CD4-positive, alpha-beta memory T cell (primary cell): ENCODE data around the gene MYL6B. TPM values are rescaled to one million over a fixed set of nuclear protein-coding genes. Genes with fewer than 3 reads are reported as not detected.

Experiments
- CTCF ChIA-PET: fragments of 350-600 bp; sonication (Branson Sonifier 250); formaldehyde crosslinking; loops from one replicate; lab custom pipeline; 2021; ENCODE audit warnings: inconsistent platforms; ENCODE audit not compliant: partially characterized antibody; lab: Charles Lee
- POLR2A ChIA-PET: fragments of 350-600 bp; sonication (Branson Sonifier 250); formaldehyde crosslinking; loops from one replicate; lab custom pipeline; 2021; ENCODE audit not compliant: partially characterized antibody; lab: Charles Lee
- DNase-seq, 5 donors: peaks; one replicate each; pipeline versions ENCODE4 v3.0.0 to v3.0.0-alpha.2; 2020 to 2022; ENCODE audit warnings: mixed read lengths in 1 of 5
- H3K27ac ChIP-seq: one replicate; pipeline ENCODE4 v1.7.0; 2013; ENCODE audit warnings: low read depth, low read length
- H3K27me3 ChIP-seq: 2 replicates; pipeline ENCODE4 v1.7.0; 2013; ENCODE audit warnings: mild to moderate bottlenecking, low read length, moderate library complexity; ENCODE audit not compliant: insufficient read depth
- H3K36me3 ChIP-seq: 2 replicates; pipeline ENCODE4 v1.7.0; 2013; ENCODE audit warnings: mild to moderate bottlenecking, low read length, moderate library complexity; ENCODE audit not compliant: insufficient read depth
- H3K4me1 ChIP-seq: 2 replicates; pipeline ENCODE4 v1.7.0; 2013; ENCODE audit warnings: mild to moderate bottlenecking, low read length, moderate library complexity; ENCODE audit not compliant: insufficient read depth
- H3K4me3 ChIP-seq, 2 donors: one replicate each; pipeline ENCODE4 v1.7.0; 2013; ENCODE audit warnings: low read length in 2 of 2, mild to moderate bottlenecking in 1 of 2
- H3K9me3 ChIP-seq, 2 donors: one replicate each; pipeline ENCODE4 v1.7.0; 2013; ENCODE audit warnings: low read length in 2 of 2, control low read depth in 1 of 2; ENCODE audit not compliant: control insufficient read depth in 1 of 2
- H3K27ac Mint-ChIP-seq, 7 donors: one replicate each; pipeline ENCODE4 v1.8.0; 2020 to 2021; ENCODE audit warnings: mixed read lengths in 7 of 7, mild to moderate bottlenecking in 6 of 7, inconsistent platforms in 3 of 7, moderate library complexity in 3 of 7
- H3K27me3 Mint-ChIP-seq, 2 donors: one replicate each; pipeline ENCODE4 v1.8.0; 2020 to 2021; ENCODE audit warnings: mixed read lengths in 2 of 2
- H3K36me3 Mint-ChIP-seq, 2 donors: one replicate each; pipeline ENCODE4 v1.8.0; 2020 to 2021; ENCODE audit warnings: mixed read lengths in 2 of 2, inconsistent platforms in 1 of 2, mild to moderate bottlenecking in 1 of 2
- H3K4me1 Mint-ChIP-seq, 4 donors: one replicate each; pipeline ENCODE4 v1.8.0; 2020 to 2021; ENCODE audit warnings: mixed read lengths in 4 of 4, mild to moderate bottlenecking in 1 of 4
- H3K4me3 Mint-ChIP-seq, 8 donors: one replicate each; pipeline ENCODE4 v1.8.0; 2020 to 2021; ENCODE audit warnings: mixed read lengths in 8 of 8, mild to moderate bottlenecking in 7 of 8, moderate library complexity in 6 of 8, inconsistent platforms in 3 of 8
- H3K9me3 Mint-ChIP-seq, 8 donors: one replicate each; pipeline ENCODE4 v1.8.0; 2020 to 2021; ENCODE audit warnings: mixed read lengths in 8 of 8, mild to moderate bottlenecking in 5 of 8, inconsistent platforms in 3 of 8, moderate library complexity in 1 of 8
- intact Hi-C: fragments of 100-400 bp; cut with micrococcal nuclease; formaldehyde crosslinking; loops from one replicate; pipeline ENCODE4 v1.15.1; 2023
- polyA plus RNA-seq, 2 donors: library from polyadenylated mRNA; unstranded; fragments of 300-500 nt; fragmentation: Illumina TruSeq; gene quantifications; one replicate each; pipeline ENCODE4 v1.2.3, GENCODE V29; 2021
- total RNA-seq, 2 experiments: library from RNA; stranded (reverse); gene quantifications; one replicate each; pipeline ENCODE4 v1.2.3, GENCODE V29; 2021

MYL6B gene
- total and polyA plus RNA-seq, 4 experiments from 2014 or later: 1.8 to 4.8 (median 3.0) TPM

DNA sequence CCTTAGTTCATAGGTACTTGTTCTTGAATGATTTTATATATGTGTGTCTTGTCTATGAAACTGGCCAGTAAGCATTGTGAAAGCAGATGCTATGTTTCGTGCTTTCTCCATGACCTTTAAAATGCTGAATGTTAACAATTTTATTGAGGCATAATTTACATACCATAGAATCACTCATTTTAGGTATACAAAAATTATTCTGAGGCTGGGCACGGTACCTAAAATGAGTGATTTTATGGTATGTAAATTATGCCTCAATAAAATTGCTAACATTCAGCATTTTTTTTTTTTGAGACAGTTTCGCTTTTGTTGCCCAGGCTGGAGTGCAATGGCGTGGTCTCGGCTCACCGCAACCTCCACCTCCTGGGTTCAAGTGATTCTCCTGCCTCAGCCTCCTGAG, 17.5 kb upstream of the MYL6B start:
- H3K4me3 Mint-ChIP-seq: no peak overlapping the region
- CTCF ChIA-PET: interaction anchor here (0.7 kb wide), 1 partner anchor 548 kb away, joined by 3 read pairs; no protein-coding TSS in a partner anchor
- no peaks in the 10 kb centered on the region for H3K9me3 Mint-ChIP-seq
- peak overlapping the region in 2 of 7 donors; percentile 71 to 78 for H3K27ac Mint-ChIP-seq
- Histone ChIP-seq H3K4me1 (peaks cover 78% of the 10 kb centered on the region), H3K4me3 (no peak overlapping the region), H3K27me3 (no peaks in the 10 kb centered on the region), H3K27ac (no peak overlapping the region), H3K9me3 (no peaks in the 10 kb centered on the region), H3K36me3 (peaks cover 85% of the 10 kb centered on the region)
- POLR2A ChIA-PET: no interaction called here
- DNase-seq: no peak
- no peaks in the 10 kb centered on the region for H3K27me3 Mint-ChIP-seq
- peaks cover 79% of the 10 kb centered on the region in 2 donors for H3K36me3 Mint-ChIP-seq
- H3K4me1 Mint-ChIP-seq: peaks cover 50 to 78% (median 58%) of the 10 kb centered on the region in 4 donors
- intact Hi-C loops: no loop called here

- CTCF ChIA-PET: interaction anchor here (1.4 to 5.9 kb wide), 4 partner anchors 11 to 51 kb away, joined by 4 to 22 read pairs (median 12); partner anchors contain the start of genes ESYT1, MYL6, SMARCC2 and ZC3H10
Measured at GRCh38 chr12:56137853-56138571, 14.4 kb upstream of the MYL6B start.

DNA sequence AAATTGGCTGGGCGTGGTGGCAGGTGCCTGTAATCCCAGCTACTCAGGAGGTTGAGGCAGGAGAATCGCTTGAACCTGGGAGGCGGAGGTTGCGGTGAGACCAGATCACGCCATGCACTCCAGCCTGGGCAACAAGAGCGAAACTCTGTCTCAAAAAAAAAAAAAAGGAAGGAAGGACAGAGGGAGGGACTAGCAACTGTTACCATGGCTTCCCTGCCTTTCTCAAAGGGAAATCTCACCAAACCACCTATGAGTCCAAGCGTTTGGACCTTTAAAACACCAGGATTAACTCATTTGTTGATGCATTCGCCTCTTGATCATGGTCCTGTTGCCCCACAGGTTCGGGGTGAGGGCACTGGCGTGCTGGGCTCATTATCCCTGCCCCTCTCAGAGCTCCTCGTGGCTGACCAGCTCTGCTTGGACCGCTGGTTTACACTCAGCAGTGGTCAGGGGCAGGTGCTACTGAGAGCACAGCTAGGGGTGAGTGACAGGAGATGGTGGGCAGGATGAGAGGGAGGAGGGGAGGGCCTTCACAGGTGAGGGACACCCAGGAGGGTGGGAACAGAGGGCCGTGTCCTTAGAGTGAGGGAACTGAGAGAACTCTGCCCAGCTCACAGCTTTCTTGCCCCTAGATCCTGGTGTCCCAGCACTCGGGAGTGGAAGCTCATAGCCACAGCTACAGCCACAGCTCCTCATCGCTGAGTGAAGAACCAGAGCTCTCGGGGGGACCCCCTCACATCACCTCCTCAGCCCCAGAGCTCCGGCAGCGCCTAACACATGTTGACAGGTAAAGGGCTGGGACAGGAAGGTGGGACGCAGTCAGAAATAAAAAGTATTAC, 10.2 kb upstream of the MYL6B start:
- Mint-ChIP-seq H3K9me3 (no peaks in the 10 kb centered on the region), H3K4me1 (peaks cover 39 to 70% (median 54%) of the 10 kb centered on the region in 4 donors), H3K36me3 (peaks cover 71 to 74% of the 10 kb centered on the region in 2 donors), H3K4me3 (no peak overlapping the region), H3K27ac (peak overlapping the region in 6 of 7 donors; percentile 42 to 86 (median 64)), H3K27me3 (no peaks in the 10 kb centered on the region)
- Histone ChIP-seq H3K4me1 (peaks cover 56% of the 10 kb centered on the region), H3K27ac (no peak overlapping the region), H3K4me3 (no peak overlapping the region), H3K9me3 (no peaks in the 10 kb centered on the region), H3K36me3 (peaks cover 73% of the 10 kb centered on the region), H3K27me3 (no peaks in the 10 kb centered on the region)
- POLR2A ChIA-PET: interaction anchor here (1.0 to 4.0 kb wide), 4 partner anchors 15 to 46 kb away, joined by 3 to 16 read pairs (median 8); partner anchors contain the start of genes SMARCC2 and ZC3H10
- DNase-seq: no peak
- CTCF ChIA-PET: interaction anchor here (1.2 to 5.9 kb wide), 5 partner anchors 9 to 47 kb away, joined by 4 to 22 read pairs (median 12); partner anchors contain the start of genes ESYT1, MYL6B and SMARCC2
- intact Hi-C loops: no loop called here

More at GRCh38 chr12:56137853-56138571, 14.4 kb upstream of the MYL6B start:
- Mint-ChIP-seq H3K9me3 (no peaks in the 10 kb centered on the region), H3K27ac (peak overlapping the region; percentile 77 to 90 (median 86)), H3K36me3 (peaks cover 74 to 78% of the 10 kb centered on the region in 2 donors), H3K27me3 (no peaks in the 10 kb centered on the region), H3K4me3 (peak overlapping the region in 7 of 8 donors; percentile 19 to 84 (median 74)), H3K4me1 (peaks cover 41 to 72% (median 54%) of the 10 kb centered on the region in 4 donors)
- POLR2A ChIA-PET: interaction anchor here (0.6 to 5.1 kb wide), 10 partner anchors 10 to 1454 kb away, joined by 3 to 63 read pairs (median 6); partner anchors contain the start of genes ESYT1, MYL6, PA2G4 and RPL41
- DNase-seq: no peak
- H3K27me3 ChIP-seq: no peaks in the 10 kb centered on the region
- H3K9me3 ChIP-seq: no peaks in the 10 kb centered on the region
- no peak overlapping the region for H3K4me3 ChIP-seq
- peaks cover 83% of the 10 kb centered on the region for H3K36me3 ChIP-seq
- intact Hi-C loops: no loop called here
- H3K27ac ChIP-seq: peak overlapping the region; percentile 22
- H3K4me1 ChIP-seq: peaks cover 74% of the 10 kb centered on the region

- no peaks in the 10 kb centered on the region for H3K27me3 Mint-ChIP-seq
- no peaks in the 10 kb centered on the region for H3K9me3 Mint-ChIP-seq
- H3K27me3 ChIP-seq: no peaks in the 10 kb centered on the region
- H3K36me3 Mint-ChIP-seq: peaks cover 61 to 66% of the 10 kb centered on the region in 2 donors
- intact Hi-C loops: no loop called here
- H3K9me3 ChIP-seq: no peaks in the 10 kb centered on the region
- peaks cover 30 to 60% (median 44%) of the 10 kb centered on the region in 4 donors for H3K4me1 Mint-ChIP-seq
- no peak for DNase-seq
- H3K4me3 Mint-ChIP-seq: peak overlapping the region in 5 of 8 donors; percentile 3 to 33 (median 6)
- H3K36me3 ChIP-seq: peaks cover 63% of the 10 kb centered on the region
- H3K4me3 ChIP-seq: no peak overlapping the region
- H3K27ac Mint-ChIP-seq: peak overlapping the region; percentile 51 to 90 (median 83)
- CTCF ChIA-PET: interaction anchor here (1.0 to 2.7 kb wide), 7 partner anchors 8 to 21 kb away, joined by 3 to 14 read pairs (median 6); partner anchors contain the start of genes ESYT1 and MYL6B
- POLR2A ChIA-PET: interaction anchor here (0.5 to 4.0 kb wide), 4 partner anchors 14 to 58 kb away, joined by 3 to 16 read pairs (median 8); partner anchors contain the start of genes SMARCC2 and ZC3H10
- H3K27ac ChIP-seq: no peak overlapping the region
- H3K4me1 ChIP-seq: peaks cover 45% of the 10 kb centered on the region
Measured at GRCh38 chr12:56143217-56143616, 9.2 kb upstream of the MYL6B start.

DNA sequence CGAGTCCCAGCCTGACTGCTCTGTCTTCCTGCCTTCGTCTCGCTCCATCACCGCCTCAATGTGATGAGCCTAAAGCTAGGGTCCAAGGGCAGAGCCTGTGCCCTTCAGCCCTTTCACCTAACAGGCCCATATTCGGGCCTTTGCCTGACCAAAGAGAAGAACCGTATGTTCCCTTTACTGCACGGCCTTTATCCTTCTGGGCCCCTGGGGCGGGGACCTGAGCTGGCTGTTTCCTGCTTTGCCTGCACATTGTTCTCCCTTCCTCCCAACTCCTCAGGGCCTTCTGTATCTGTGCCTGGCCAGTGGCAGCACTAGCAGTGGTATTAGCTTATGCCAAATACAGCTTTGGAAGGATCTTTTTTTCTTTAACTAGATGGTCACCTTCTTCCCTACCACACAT, 8.5 kb upstream of the MYL6B start:
- H3K9me3 Mint-ChIP-seq: no peaks in the 10 kb centered on the region
- H3K4me3 ChIP-seq: no peak overlapping the region
- POLR2A ChIA-PET: interaction anchor here (4.0 kb wide), 1 partner anchor 26 kb away, joined by 16 read pairs; the partner anchor contains the start of gene ZC3H10
- intact Hi-C loops: no loop called here
- peaks cover 54 to 60% of the 10 kb centered on the region in 2 donors for H3K36me3 Mint-ChIP-seq
- DNase-seq: no peak
- H3K4me3 Mint-ChIP-seq: peak overlapping the region in 1 of 8 donors; percentile 10
- peaks cover 56% of the 10 kb centered on the region for H3K36me3 ChIP-seq
- CTCF ChIA-PET: interaction anchor here (1.0 to 2.3 kb wide), 6 partner anchors 8 to 21 kb away, joined by 3 to 12 read pairs (median 4); partner anchors contain the start of genes ESYT1 and MYL6B
- H3K4me1 ChIP-seq: peaks cover 39% of the 10 kb centered on the region
- no peaks in the 10 kb centered on the region for H3K27me3 ChIP-seq
- H3K9me3 ChIP-seq: no peaks in the 10 kb centered on the region
- H3K27ac Mint-ChIP-seq: peak overlapping the region; percentile 51 to 90 (median 83)
- peaks cover 24 to 53% (median 37%) of the 10 kb centered on the region in 4 donors for H3K4me1 Mint-ChIP-seq
- no peak overlapping the region for H3K27ac ChIP-seq
- no peaks in the 10 kb centered on the region for H3K27me3 Mint-ChIP-seq

- Histone ChIP-seq H3K9me3 (no peaks in the 10 kb centered on the region), H3K4me3 (no peak overlapping the region), H3K27me3 (no peaks in the 10 kb centered on the region), H3K4me1 (peaks cover 25% of the 10 kb centered on the region), H3K27ac (no peak overlapping the region), H3K36me3 (peaks cover 45% of the 10 kb centered on the region)
- Mint-ChIP-seq H3K27me3 (no peaks in the 10 kb centered on the region), H3K36me3 (peaks cover 47 to 48% of the 10 kb centered on the region in 2 donors), H3K27ac (peak overlapping the region in 4 of 7 donors; percentile 18 to 66 (median 56)), H3K4me1 (peaks cover 22 to 47% (median 35%) of the 10 kb centered on the region in 4 donors), H3K4me3 (no peak overlapping the region), H3K9me3 (no peaks in the 10 kb centered on the region)
- POLR2A ChIA-PET: interaction anchor here (0.6 to 1.1 kb wide), 2 partner anchors 44 to 564 kb away, joined by 3 to 4 read pairs; partner anchors contain the start of gene SMARCC2
- CTCF ChIA-PET: interaction anchor here (0.8 to 2.0 kb wide), 3 partner anchors 17 to 46 kb away, joined by 3 to 5 read pairs (median 4); partner anchors contain the start of gene ESYT1
- intact Hi-C loops: no loop called here
- no peak for DNase-seq
Measured at GRCh38 chr12:56145217-56145616, 7.2 kb upstream of the MYL6B start.
